Activated T-cell treated with anti-CD3 and anti-CD28 coated beads for 24 hours (primary cell): ENCODE results near the gene MT1G.
"Not testable (repeated sequence)": the region's sequence is repeated elsewhere in the genome, so short reads cannot be mapped to it uniquely, and the experiment has no call there.

ENCODE experiments used
- DNase-seq: peaks from one replicate; pipeline ENCODE4 v3.0.0-alpha.2; 2020; ENCODE audit warnings: low read depth

MT1G gene

DNA sequence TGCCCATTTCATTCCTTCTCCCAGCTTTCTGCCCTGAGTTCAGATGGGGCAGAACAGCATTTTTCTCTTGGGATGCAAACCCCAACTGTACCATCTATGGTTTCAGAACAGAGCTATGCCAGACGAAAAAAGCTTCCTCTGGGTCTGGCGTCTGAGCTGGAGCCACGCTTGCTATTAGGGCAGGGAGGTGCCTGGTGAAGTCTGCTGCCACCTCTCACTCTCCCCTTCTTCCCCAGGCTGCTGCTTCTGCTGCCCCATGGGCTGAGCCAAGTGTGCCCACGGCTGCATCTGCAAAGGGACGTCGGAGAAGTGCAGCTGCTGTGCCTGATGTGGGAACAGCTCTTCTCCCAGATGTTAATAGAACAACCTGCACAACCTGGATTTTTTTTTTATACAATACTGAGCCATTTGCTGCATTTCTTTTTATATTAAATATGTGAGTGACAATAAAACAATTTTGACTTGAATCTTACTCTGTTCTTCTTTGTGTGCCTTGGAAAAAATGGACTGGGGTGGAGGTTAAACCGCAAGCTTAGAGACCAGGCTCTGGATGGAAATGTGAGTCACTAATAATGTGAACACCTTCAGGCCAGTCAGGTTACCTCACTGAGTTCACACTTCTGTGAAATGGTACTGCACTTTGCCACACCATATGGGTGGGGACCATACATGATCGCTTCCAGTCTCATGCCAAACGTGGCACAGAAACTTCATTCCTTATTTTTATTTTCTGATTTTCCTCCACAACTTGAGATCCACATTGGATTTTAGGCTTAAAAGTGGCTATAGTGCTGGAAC is 31.1 kb downstream of the MT1G start:
- no peak for DNase-seq

DNA sequence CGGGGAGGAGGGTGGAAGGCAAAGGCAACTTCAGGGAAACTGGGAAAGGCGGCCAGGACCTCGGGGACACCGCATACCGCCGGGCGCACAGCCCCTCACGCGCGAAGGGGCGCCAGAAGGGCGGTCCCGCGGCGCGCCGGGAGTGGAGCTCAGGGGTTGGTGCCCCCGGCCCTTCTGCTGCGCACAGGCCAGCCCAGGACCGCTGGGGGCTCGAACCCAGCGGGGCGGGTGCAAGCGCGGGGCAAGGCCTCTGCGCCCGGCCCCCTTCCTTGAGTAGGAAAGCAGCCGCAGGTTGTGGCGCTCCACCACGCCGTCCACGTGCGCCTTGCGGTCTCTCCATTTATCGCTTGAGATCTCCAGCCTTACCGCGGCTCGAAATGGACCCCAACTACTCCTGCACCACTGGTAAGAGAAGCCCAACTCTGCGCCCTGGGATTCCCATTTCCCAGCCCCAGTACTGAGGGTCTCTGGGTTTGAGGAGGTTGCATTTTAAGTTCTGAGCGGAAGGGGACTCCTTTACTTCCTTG is 32.4 kb downstream of the MT1G start:
- DNase-seq, result no peak

DNA sequence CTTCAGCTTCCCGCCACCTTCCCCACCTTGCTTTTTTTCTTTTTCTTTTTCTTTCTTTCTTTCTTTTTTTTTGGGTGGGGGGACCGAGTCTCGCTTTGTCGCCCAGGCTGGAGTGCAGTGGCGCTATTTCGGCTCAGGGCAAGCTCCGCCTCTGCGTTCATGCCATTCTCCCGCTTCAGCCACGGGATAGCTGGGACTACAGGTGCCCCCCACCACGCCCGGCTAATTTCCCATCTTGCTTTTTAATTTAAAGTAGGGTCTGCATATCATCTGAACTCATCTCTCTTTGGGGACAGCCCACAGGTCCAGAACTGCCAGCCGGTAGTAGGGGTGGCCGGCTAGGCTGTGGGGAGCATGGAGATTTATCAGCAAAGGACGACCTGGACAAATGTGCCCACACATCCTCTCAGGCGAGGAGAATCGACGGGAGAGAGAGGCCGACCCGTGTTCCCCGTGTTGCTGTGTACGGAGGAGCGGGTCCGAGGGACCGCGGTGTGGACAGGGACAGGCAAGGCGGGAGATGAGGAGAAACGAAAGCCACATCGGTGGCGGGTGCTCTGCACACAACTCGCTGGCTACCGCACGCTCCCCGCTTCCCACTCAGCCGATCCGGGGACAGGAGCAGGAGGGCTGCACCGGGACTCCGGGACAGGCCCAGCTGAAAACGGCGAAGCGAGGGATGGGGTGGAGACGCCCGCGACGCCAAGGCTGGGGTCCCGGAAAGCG is 33.0 kb downstream of the MT1G start:
- no peak for DNase-seq

DNA sequence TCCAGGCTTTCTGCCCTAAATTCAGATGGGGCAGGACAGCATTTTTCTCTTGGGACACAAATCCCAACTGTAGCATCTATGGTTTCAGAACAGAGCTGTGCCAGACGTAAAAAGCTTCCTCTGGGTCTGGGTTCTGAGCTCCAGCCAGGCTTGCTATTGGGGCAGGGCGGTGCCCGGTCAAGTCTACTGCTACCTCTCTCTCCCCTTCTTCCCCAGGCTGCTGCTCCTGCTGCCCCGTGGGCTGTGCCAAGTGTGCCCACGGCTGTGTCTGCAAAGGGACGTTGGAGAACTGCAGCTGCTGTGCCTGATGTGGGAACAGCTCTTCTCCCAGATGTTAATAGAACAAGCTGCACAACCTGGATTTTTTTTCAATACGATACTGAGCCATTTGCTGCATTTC is 34.3 kb downstream of the MT1G start:
- DNase-seq, result no peak

DNA sequence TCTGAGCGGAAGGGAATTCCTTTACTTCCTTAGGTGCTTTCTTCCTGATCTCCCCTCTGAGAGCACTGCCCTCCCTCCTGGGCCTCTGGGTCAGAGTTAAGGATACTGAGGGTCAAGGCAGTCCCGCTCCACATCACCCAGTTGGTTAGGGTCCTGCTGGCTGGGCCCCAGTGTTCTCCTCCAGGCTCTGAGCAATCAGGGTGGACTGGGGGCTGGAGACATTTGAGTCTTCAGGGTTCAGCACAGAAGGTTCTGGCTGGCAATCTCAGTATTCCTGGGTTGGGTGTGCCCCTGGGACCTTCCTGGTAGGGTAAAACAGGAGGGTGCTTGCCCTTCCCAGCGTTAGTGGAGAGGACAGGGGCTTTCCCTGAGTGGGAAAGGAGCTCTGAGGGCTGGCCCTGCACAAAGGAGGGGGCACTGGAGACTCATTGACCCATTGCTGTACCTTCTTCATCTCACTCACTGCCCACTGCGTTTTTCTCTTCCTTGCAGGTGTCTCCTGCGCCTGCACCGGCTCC is 35.0 kb downstream of the MT1G start:
- no peak for DNase-seq

DNA sequence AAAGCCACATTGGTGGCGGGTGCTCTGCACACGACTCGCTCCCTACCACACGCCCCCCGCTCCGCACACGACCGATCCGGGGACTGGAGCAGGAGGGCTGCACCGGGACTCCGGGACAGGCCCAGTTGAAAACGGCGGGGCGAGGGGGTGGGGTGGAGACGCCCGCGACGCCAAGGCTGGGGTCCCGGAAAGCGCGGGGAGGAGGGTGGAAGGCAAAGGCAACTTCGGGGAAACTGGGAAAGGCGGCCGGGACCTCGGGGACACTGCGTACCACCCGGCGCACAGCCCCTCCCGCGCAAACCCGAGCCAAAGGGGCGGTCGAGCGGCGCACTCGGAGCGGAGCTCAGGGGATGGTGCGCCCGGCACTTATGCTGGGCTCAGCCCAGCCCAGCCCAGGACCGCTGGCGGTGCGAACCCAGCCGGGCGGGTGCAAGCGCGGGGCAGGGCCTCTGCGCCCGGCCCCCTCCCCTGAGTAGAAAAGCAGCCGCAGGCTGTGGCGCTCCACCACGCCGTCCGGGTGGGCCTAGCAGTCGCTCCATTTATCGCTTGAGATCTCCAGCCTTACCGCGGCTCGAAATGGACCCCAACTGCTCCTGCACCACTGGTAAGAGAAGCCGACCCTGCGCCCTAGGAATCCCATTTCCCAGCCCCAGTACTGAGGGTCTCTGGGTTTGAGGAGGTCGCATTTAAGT is 35.6 kb downstream of the MT1G start, which contains the start of gene MT1M:
MT1M (plus strand) TSS at position 504 of the 692 bp plus-strand sequence; CDS start at position 577, 73 bp downstream.
- DNase-seq, result no peak

DNA sequence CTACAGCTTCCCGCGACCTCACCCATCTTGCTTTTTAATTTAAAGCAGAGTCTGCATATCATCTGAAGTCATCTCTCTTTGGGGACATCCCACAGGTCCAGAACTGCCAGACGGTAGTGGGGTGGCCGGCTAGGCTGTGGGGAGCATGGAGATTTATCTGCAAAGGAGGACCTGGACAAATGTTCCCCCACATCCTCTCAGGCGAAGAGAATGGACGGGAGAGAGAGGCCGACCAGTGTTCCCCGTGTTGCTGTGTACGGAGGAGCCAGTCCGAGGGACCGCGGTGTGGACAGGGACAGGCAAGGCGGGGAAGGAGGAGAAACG is 36.1 kb downstream of the MT1G start:
- DNase-seq, result no peak

DNA sequence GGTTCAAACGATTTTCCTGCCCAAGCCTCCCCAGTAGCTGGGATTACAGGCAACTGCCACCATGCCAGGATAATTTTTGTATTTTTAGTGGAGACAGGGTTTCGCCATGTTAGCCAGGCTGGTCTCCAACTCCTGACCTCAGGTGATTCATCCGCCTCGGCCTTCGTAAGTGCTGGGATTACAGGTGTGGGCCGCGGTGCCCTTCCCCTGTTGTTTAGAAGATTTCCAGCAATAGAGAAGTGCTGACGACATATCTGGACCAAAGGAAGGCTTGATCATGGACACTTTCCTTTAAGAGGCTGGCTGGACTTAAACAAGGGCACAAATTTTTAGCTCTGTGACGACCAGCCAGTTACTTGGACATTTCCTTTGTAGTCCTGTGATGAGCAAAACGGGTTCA is 36.7 kb downstream of the MT1G start:
- no peak for DNase-seq

DNA sequence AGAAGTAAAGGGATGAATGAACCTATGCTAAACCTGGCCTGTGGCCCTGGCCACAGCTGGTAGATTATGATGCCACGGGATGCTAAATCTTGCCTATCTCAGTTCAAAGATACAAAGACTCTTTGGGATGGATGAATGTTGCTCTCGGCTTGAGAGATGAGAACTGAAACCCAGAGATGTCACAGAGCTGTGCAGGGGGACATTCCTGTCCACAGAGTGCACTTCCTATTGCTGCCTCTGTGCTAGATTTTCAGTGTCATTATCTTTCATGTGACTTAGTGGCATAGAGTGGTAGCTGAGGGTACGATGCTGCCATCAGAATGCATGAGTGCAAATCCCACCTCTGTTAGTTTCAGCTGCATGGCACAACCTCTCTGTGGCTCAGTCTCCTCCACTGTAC is 37.7 kb downstream of the MT1G start:
- DNase-seq, result no peak

DNA sequence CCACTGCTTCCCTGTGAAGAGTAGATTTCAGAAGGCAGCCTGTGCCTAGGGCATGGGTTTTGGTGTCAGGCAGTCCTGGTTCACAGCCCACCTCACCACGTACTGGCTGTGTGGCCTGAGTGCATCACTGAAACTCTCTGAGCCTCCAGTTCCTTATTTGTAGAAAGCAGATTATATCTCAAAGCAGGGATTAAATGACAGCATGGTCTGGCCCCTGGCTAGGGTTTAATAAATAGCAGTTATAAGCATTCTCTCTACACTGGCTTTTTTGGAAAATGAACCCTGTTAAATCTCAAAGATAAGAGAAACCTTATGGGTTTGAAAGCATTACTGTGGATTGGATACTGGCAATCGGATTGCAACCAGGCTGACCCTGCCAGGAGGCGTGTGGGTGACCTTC is 38.3 kb downstream of the MT1G start:
- no peak for DNase-seq

DNA sequence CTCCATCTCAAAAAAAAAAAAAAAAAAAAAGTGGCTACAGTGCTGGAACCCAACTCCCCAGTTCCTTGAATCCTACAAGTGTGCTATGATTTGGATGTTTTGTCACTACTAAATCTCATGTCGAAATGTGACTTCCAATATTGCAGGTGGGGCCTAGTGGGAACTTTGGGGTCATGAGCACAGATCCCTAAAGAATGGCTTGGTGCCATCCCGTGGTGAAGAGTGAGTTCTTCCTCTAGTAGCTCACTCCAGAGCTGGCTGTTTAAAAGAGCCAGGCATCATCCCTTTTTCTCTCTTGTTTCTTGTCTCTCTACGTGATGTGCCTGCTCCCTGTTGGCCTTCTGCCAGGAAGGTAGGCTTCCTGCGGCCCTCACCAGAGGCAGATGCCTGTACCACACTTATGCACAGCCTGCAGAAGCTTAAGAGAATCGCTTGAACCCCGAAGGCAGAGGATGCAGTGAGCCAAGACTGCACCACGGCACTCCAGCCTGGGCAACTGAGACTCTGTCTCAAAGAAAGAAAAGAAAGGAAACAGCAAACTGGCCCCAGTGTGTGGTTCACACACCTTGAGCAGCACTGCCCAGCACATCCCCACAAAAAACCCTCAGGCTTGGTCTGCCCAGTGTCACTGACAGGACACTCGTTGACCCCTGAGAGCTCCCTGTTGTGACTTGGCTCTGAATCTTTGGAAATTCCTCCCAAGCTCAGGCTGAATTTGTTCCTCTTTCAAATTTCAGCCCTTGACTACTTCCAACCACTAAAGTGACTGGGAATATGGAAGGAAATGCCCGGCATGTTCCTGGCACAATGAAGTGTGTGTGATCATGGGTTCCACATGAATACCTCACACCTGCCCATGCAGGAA is 39.1 kb downstream of the MT1G start:
- no peak for DNase-seq

DNA sequence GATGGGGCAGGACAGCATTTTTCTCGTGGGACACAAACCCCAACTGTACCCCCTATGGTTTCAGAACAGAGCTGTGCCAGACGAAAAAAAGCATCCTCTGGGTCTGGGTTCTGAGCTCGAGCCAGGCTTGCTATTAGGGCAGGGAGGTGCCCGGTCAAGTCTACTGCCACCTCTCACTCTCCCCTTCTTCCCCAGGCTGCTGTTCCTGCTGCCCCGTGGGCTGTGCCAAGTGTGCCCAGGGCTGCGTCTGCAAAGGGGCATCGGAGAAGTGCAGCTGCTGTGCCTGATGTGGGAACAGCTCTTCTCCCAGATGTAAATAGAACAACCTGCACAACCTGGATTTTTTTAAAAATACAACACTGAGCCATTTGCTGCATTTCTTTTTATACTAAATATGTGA is 41.2 kb downstream of the MT1G start:
- DNase-seq, result no peak

DNA sequence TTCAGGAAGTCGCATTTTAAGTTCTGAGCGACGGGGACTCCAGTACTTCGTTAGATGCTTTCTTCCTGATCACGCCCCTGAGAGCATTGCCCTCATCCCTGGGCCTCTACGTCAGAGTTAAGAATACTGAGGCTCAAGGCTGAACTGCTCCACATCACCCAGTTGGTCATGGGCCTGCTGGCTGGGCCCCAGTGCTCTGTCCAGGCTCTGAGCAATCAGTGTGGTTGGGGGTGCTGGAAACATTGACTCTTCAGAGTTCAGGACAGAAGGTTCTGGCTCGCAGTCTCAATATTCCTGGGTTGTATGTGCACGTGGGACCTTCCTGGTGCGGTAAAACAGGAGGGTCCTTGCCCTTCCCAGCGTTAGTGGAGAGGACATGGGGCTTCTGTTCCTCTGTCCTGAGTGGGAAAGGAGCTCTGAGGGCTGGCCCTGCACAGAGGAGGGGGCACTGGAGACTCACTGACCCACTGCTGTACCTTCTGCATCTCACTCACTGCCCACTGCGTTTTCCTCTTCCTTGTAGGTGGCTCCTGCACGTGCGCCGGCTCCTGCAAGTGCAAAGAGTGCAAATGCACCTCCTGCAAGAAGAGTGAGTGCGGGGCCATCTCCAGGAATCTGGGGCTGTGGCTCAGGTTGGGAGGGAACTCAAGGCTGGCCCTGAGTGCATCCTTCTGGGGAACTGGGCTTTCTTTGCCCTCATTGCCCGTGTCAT is 41.8 kb downstream of the MT1G start:
- no peak for DNase-seq

DNA sequence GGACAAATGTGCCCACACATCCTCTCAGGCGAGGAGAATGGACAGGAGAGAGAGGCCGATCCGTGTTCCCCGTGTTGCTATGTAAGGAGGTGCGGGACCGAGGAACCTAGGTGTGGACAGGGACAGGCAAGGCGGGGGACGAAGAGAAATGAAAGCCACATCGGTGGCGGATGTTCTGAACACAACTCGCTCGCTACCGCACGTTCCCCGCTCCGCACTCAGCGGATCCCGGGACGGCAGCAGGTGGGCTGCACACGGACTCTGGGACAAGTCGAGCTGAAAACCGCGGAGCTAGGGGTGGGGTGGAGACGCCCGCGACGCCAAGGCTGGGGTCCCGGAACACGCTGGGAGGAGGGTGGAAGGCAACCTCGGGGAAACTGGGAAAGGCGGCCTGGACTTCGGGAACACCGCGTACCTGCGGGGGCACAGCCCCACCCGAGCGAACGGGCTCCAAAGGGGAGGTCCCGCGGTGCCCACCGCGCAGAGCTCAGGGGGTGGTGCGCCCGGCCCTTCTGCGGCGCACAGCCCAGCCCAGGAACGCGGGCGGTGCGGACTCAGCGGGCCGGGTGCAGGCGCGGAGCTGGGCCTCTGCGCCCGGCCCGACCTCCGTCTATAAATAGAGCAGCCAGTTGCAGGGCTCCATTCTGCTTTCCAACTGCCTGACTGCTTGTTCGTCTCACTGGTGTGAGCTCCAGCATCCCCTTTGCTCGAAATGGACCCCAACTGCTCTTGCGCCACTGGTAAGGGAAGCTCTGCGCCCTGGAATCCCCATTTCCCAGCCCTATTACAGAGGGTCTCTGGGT is 42.5 kb downstream of the MT1G start, which contains the start of gene MT1E:
MT1E (plus strand) TSS at position 642 of the 803 bp plus-strand sequence; CDS start at position 713, 71 bp downstream.
- peak; percentile 70 for DNase-seq

DNA sequence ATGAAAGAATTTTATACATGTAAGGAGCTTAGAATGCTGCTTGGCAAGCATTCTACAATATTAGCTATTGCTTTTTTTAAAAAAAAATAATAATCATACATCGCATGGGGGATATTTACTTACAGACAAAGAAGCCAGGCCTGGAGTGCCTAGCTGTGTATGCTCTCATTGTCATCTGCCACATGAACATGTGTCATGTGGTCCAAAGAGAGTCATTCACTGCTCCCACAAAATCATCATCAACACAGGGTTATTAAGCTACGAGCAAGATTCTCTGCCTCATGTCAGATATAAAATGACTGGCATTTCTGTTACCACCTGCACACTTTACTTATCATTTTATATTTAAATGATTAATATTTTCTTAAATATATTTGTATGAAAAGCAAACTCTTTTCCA is 44.2 kb downstream of the MT1G start:
- DNase-seq, result no peak

DNA sequence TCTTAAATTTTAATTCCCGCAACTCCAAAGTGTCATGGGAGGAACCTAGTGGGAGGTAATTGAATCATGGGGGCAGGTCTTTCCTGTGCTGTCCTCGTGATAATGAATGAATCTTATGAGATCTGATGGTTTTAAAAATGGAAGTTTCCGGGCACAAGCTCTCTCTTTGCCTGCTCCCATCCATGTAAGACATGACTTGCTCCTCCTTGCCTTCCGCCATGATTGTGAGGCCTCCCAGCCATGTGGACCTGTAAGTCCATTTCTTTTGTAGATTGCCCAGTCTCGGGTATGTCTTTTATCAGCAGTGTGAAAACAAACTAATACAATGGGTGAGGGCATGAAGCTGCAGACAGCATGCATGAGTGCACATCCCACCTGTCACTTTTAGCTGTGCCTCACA is 44.7 kb downstream of the MT1G start:
- DNase-seq, result not testable (repeated sequence)

DNA sequence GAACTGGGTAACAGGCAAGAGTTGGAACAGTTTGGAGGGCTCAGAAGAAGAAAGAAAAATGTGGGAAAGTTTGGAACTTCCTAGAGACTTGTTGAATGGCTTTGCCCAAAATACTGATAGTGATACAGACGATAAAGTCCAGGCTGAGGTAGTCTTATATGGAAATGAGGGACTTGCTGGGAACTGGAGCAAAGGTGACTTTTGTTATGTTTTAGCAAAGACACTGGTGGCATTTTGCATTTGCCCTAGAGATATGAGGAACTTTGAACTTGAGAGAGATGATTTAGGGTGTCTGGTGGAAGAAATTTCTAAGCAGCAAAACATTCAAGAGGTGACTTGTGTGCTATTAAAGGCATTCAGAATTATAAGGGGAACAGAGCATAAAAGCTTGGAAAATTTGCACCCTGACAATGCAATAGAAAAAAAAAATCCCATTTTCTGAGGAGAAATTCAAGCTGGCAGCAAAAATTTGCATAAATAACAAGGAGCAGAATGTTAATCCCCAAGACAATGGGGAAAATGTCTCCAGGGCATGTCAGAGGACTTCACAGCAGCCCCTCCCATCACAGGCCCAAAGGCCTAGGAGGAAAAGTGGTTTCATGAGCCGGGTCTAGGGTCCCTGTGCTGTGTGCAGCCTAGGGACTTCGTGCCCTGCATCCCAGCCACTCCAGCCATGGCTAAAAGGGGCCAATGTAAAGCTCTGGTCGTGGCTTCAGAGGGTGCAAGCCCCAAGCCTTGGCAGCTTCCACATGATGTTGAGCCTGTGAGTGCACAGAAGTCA is 46.0 kb downstream of the MT1G start:
- DNase-seq, result not testable (repeated sequence)

DNA sequence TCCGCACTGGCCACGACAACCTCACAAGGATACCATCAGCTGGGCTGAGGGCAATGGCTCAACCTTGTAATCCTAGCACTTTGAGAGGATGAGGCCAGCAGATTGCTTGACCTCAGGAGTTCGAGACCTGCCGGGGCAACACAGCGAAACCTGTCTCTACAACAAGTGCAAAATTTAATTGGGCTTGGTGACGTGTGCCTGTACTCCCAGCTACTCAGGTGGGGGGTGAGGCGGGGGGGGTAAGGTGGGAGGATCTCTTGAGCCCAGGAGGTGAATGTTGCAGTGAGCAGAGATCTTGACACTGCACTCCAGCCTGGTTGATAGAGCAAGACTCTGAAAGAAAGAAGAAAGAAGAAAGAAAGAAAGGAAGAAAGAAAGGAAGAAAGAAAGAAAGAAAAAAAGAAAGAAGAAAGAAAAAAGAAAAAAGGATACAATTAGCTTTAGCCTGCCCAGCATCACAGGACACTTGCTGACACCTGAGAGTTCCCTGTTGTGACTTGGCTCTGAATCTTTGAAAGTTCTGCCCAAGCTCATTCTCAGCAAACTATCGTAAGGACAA is 47.4 kb downstream of the MT1G start:
- no peak for DNase-seq

DNA sequence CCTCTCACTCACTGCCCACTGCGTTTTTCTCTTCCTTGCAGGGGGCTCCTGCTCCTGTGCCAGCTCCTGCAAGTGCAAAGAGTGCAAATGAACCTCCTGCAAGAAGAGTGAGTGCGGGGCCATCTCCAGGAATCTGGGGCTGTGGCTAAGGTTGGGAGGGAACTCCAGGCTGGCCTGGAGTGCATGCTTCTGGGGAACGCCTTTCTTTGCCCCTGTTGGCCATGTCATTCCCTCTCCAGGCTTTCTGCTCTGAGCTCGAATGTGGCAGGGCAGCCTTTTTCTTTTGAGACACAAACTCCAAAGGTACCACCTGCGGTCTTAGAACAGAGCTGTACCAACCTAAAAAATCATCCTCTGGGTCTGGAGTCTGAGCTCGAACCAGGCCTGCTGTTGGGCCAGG is 49.7 kb downstream of the MT1G start:
- no peak for DNase-seq
